Fibroblast of lung (primary cell): ENCODE results near the gene XRCC4. TPM values are rescaled to one million over a fixed set of nuclear protein-coding genes. Genes with fewer than 3 reads are reported as not detected.
A peak's percentile ranks its signal among the peaks of the same experiment; 100 is the strongest.

ENCODE experiments used
- DNase-seq, 2 donors: peaks; one replicate each; pipeline versions ENCODE4 v3.0.0 to v3.0.0-alpha.2; 2010; ENCODE audit warnings: low read depth in 2 of 2
- H2AFZ ChIP-seq: 2 replicates; pipeline ENCODE4 v1.5.1; 2012; ENCODE audit warnings: low read length, control low read depth, inconsistent platforms
- H3K27ac ChIP-seq: 2 replicates; pipeline ENCODE4 v1.5.1; 2011; ENCODE audit warnings: low read length, control low read depth; ENCODE audit not compliant: insufficient read depth
- H3K27me3 ChIP-seq: 2 replicates; pipeline ENCODE4 v1.5.1; 2011; ENCODE audit warnings: mild to moderate bottlenecking, low read length; ENCODE audit not compliant: control insufficient read depth, insufficient read depth
- H3K36me3 ChIP-seq: 2 replicates; pipeline ENCODE4 v1.5.1; 2011; ENCODE audit warnings: low read length; ENCODE audit not compliant: control insufficient read depth, insufficient read depth
- H3K4me1 ChIP-seq: 2 replicates; pipeline ENCODE4 v1.5.1; 2011; ENCODE audit warnings: low read length; ENCODE audit not compliant: control insufficient read depth, insufficient read depth; ENCODE audit errors: extremely low read depth
- H3K4me2 ChIP-seq: 2 replicates; pipeline ENCODE4 v1.5.1; 2011; ENCODE audit warnings: low read length, control low read depth; ENCODE audit not compliant: insufficient read depth; ENCODE audit errors: extremely low read depth
- H3K4me3 ChIP-seq, 4 experiments: fragments of 200-600 bp in 1 of 4; sonication (generic) in 1 of 4; replicated peaks in 1 of 4; 2 replicates each; pipeline ENCODE4 v1.5.1; 2011 to 2016; ENCODE audit warnings: low read length in 4 of 4, low read depth in 3 of 4, mild to moderate bottlenecking in 3 of 4, control low read depth in 2 of 4, inconsistent platforms in 1 of 4, mixed read lengths in 1 of 4; ENCODE audit not compliant: insufficient read depth in 1 of 4; ENCODE audit errors: control extremely low read depth in 1 of 4
- H3K79me2 ChIP-seq: 2 replicates; pipeline ENCODE4 v1.5.1; 2012; ENCODE audit warnings: mild to moderate bottlenecking, low read length, inconsistent platforms; ENCODE audit not compliant: control insufficient read depth, insufficient read depth
- H3K9ac ChIP-seq: 2 replicates; pipeline ENCODE4 v1.5.1; 2011; ENCODE audit warnings: mild to moderate bottlenecking, low read length, control low read depth; ENCODE audit not compliant: insufficient read depth
- H3K9me3 ChIP-seq: 2 replicates; pipeline ENCODE4 v1.5.1; 2012; ENCODE audit warnings: low read depth, low read length; ENCODE audit not compliant: control insufficient read depth, insufficient read depth
- H4K20me1 ChIP-seq: 2 replicates; pipeline ENCODE4 v1.5.1; 2011; ENCODE audit warnings: low read length; ENCODE audit not compliant: control insufficient read depth, insufficient read depth; ENCODE audit errors: extremely low read depth
- CTCF ChIP-seq, 2 donors: IDR thresholded peaks in 1 of 2; conservative IDR thresholded peaks in 1 of 2; 1 replicate in 1 of 2; 2 replicates in 1 of 2; pipeline ENCODE4 v1.5.1; 2011 to 2012; ENCODE audit warnings: low read length in 2 of 2, control low read depth in 1 of 2, inconsistent platforms in 1 of 2, low read depth in 1 of 2, mild to moderate bottlenecking in 1 of 2
- EZH2 ChIP-seq: IDR thresholded peaks from 2 replicates; pipeline ENCODE4 v1.5.1; 2012; ENCODE audit warnings: low read length, control low read depth, mild to moderate bottlenecking; ENCODE audit errors: missing control alignments
- polyA minus RNA-seq: library from RNA; depleted of rRNA, polyadenylated mRNA; stranded (reverse); fragments of >200 nt; gene quantifications from 2 replicates; pipeline ENCODE4 v1.2.3, GENCODE V29; 2011; ENCODE audit warnings: low replicate concordance
- polyA plus RNA-seq, 2 donors: library from polyadenylated mRNA; depleted of rRNA in 1 of 2; stranded (reverse) in 1 of 2; unstranded in 1 of 2; fragments of >200 nt; gene quantifications; 2 replicates each; pipeline ENCODE4 v1.2.1, GENCODE V29; 2011 to 2012; ENCODE audit warnings: missing spikeins in 1 of 2
- total RNA-seq: library from RNA; depleted of rRNA; stranded (reverse); fragments of >200 nt; gene quantifications from 2 replicates; pipeline ENCODE4 v1.2.1, GENCODE V29; 2014

The XRCC4 gene
- total RNA-seq (6.7 and 7.6 TPM in 2 replicates), polyA plus RNA-seq (7.5 and 10.8 TPM in 2 replicates), polyA minus RNA-seq (not detected in 2 replicates)
- polyA plus RNA-seq (2012) = 6.3 and 10.4 TPM in 2 replicates

DNA sequence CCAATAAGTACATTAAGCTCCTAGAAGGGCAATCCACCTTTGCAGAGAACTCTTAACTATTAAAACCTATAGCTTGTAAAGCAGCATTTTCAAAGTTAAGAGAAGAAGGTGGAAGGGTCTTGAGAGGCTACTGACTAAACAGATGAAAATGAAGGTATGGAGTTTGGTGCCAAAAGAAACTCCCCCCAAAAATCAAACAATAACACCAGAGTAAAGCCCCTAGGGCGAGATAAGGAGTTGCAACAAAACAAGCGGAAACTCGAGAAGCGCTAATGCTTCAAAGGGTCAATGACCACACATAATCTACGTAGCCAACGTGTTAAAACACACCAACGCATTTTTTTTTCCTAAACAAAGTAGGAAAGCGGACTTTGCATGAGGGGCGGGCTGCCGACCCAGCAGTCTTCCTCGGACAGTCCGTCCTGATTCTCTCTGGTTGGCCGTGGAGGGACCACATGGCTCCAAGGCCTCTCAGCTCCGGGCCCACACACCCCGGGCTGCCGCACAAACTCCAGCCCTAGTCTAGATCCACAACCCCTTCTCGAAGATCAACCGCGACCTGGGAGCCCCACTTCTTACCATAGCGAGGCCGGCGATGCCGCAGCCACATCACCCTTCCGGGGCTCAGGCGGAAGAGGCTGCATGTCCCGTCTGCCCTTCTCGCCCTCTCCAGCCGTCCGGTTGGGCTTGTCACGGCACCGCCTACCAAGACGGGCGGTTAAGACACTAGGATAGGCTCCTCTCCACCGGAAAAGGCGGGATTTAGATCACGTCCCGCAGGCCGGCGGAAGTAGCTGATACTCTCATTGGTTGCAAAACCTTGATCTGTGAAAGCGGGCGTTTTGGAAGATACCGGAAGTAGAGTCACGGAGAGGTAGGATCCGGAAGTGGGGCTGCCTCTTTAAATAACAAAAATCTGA, at the start of gene XRCC4, which contains the start of gene TMEM167A:
TSS of gene XRCC4 (plus strand) at position 806 of the 920 bp plus-strand sequence. CDS start 27,373 bp downstream, outside the sequence.
TSS of gene TMEM167A (minus strand) at position 653 of the 920 bp plus-strand sequence. CDS start at position 582, 71 bp downstream.
- H3K79me2 ChIP-seq = peaks cover 51% of the 10 kb centered on the region
- TF ChIP-seq CTCF (conservative IDR thresholded peaks at IDR 0.05 in 1 of 2, IDR thresholded peaks at IDR 0.05 in 1 of 2; ENCODE audit: low read depth in 1 of 2, low read length in 2 of 2) (no peak), EZH2 (no peak)
- H3K27ac ChIP-seq = peak within 1 kb of the TSS; percentile 94

DNA sequence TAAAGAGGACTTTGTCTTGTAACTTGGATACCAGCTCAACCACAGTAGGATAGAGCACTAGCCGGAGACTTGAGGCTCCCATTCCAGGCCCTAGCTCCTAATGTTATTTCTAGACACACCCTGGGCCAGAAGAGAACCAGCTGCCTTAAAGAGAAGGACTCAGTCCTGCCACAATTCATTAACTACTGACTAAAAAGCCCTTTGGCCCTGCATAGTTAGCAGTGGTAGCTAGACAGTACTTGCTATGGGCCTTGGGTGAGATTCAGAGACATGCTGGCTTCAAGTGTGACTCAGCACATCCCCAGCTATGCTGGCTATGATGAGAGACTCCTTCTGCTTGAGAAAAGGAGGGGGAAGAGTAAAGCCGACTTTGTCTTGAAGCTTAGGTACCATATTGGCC, 47.4 kb upstream of the XRCC4 start:
- Histone ChIP-seq H3K36me3 (no peaks in the 10 kb centered on the region), H3K27ac (no peak overlapping the region), H3K4me1 (no peaks in the 10 kb centered on the region), H3K27me3 (no peaks in the 10 kb centered on the region), H3K79me2 (no peaks in the 10 kb centered on the region), H3K9ac (no peak overlapping the region), H3K4me3 (no peak overlapping the region), H3K9me3 (no peaks in the 10 kb centered on the region), H2AFZ (no peak overlapping the region), H4K20me1 (no peaks in the 10 kb centered on the region), H3K4me2 (no peak overlapping the region)
- no peak for TF ChIP-seq CTCF (conservative IDR thresholded peaks at IDR 0.05 in 1 of 2, IDR thresholded peaks at IDR 0.05 in 1 of 2; ENCODE audit: low read depth in 1 of 2, low read length in 2 of 2)
- DNase-seq = peak; percentile 58 to 83

More for the DNA sequence above, at the start of gene XRCC4, which contains the start of gene TMEM167A:
- Histone ChIP-seq H3K4me2 (peak within 1 kb of the TSS; percentile 93), H4K20me1 (no peaks in the 10 kb centered on the region), H3K27me3 (no peaks in the 10 kb centered on the region), H3K4me1 (no peaks in the 10 kb centered on the region), H3K4me3 (peak within 1 kb of the TSS; percentile 79 to 91 (median 82)), H2AFZ (peak within 1 kb of the TSS; percentile 95), H3K9ac (peak within 1 kb of the TSS; percentile 91), H3K9me3 (no peaks in the 10 kb centered on the region), H3K36me3 (no peaks in the 10 kb centered on the region)
- peak; percentile 99 to 100 for DNase-seq

GRCh38 chr5:83031381-83031780, 46.0 kb upstream of the XRCC4 start:
- Histone ChIP-seq H3K79me2 (no peaks in the 10 kb centered on the region), H3K27me3 (no peaks in the 10 kb centered on the region), H3K4me3 (no peak overlapping the region), H3K4me1 (no peaks in the 10 kb centered on the region), H3K36me3 (no peaks in the 10 kb centered on the region), H3K4me2 (no peak overlapping the region), H3K27ac (no peak overlapping the region), H3K9ac (no peak overlapping the region), H4K20me1 (no peaks in the 10 kb centered on the region), H2AFZ (no peak overlapping the region), H3K9me3 (no peaks in the 10 kb centered on the region)
- TF ChIP-seq CTCF (conservative IDR thresholded peaks at IDR 0.05 in 1 of 2, IDR thresholded peaks at IDR 0.05 in 1 of 2; ENCODE audit: low read depth in 1 of 2, low read length in 2 of 2) (no peak), EZH2 (no peak)
- peak in 1 of 2 donors; percentile 45 for DNase-seq
